Esophagus squamous epithelium (tissue), 4 donors: Measurements from ENCODE around the gene IGF1R.

Experiments used
- CTCF ChIP-seq, 6 experiments: fragments of 450-650 bp in 4 of 6; fragments of 200-600 bp in 2 of 6; sonication (generic) in 2 of 6; IDR thresholded peaks; one replicate each; pipeline ENCODE4 v1.5.1; 2016 to 2019; ENCODE audit warnings: antibody characterized with exemption in 6 of 6, mild to moderate bottlenecking in 4 of 6, moderate library complexity in 4 of 6
- POLR2A ChIP-seq, 4 donors: fragments of 450-650 bp; IDR thresholded peaks; one replicate each; pipeline ENCODE4 v1.6.1; 2017; ENCODE audit warnings: antibody characterized with exemption in 4 of 4, mild to moderate bottlenecking in 4 of 4, moderate library complexity in 3 of 4

- TF ChIP-seq CTCF (IDR thresholded peaks at IDR 0.05) (no peak), POLR2A (IDR thresholded peaks at IDR 0.05) (no peak)
These were observed 110.9 kb downstream of the IGF1R start for GRCh38 chr15:98759277-98759676.
